K562 (cell line): ENCODE results near the gene TOM1L2. TPM values are rescaled to one million over a fixed set of nuclear protein-coding genes. Genes with fewer than 3 reads are reported as not detected.

ENCODE experiments used
- ATAC-seq: fragments of 200-7000 bp; cut with Tn5 transposase; 3 replicates; pipeline ENCODE4 v1.9.1; 2020; ENCODE audit warnings: moderate library complexity
- BruUV-seq: library from RNA; stranded (reverse); fragments of 400-500 nt; replicated peaks from 2 replicates; lab custom pipeline; 2021; lab: Mats Ljungman, UMichigan
- CTCF ChIA-PET: fragments of 300-600 bp; formaldehyde crosslinking; extraction: SDS; loops from one replicate; lab custom pipeline; 2021; ENCODE audit warnings: low intra/inter-chr PET ratio; lab: Yijun Ruan, JAX
- POLR2A ChIA-PET: fragments of 300-600, 350-650 bp; sonication (Branson Sonifier 250); formaldehyde crosslinking; extraction: SDS; loops from one replicate; lab custom pipeline; 2021; ENCODE audit warnings: antibody characterized with exemption, inconsistent platforms; lab: Yijun Ruan, JAX
- DNase-seq, 4 experiments: peaks; one replicate each; pipeline versions ENCODE4 v3.0.0 to v3.0.0-alpha.2; 2011 to 2018; ENCODE audit warnings: low spot score in 3 of 4, mixed read lengths in 3 of 4; ENCODE audit errors: extremely low read depth in 1 of 4
- FAIRE-seq: peaks from 2 replicates; lab custom pipeline; 2011; peaks lifted over from hg19 to GRCh38; lab: Jason Lieb, UNC
- H2AFZ ChIP-seq: 2 replicates; pipeline ENCODE4 v1.6.0; 2011; ENCODE audit warnings: low read depth, low read length, control low read depth, inconsistent platforms
- H3K27ac ChIP-seq: fragments of 200-600 bp; 3 replicates; pipeline ENCODE4 v1.8.0; 2011; ENCODE audit warnings: low read depth, mild to moderate bottlenecking, control low read depth, inconsistent platforms, low read length, moderate library complexity, mixed read lengths; ENCODE audit errors: extremely low read depth
- H3K27me3 ChIP-seq, 2 experiments: fragments of 300-600 bp in 1 of 2; 2 replicates in 1 of 2; 3 replicates in 1 of 2; pipeline versions ENCODE4 v1.6.0 to v1.8.0; 2011; ENCODE audit warnings: inconsistent platforms in 2 of 2, low read length in 2 of 2, mild to moderate bottlenecking in 1 of 2, mixed read lengths in 1 of 2, moderate library complexity in 1 of 2; ENCODE audit not compliant: control insufficient read depth in 2 of 2, insufficient read depth in 2 of 2
- H3K36me3 ChIP-seq: fragments of 300-600 bp; 3 replicates; pipeline ENCODE4 v1.8.0; 2011; ENCODE audit warnings: mild to moderate bottlenecking, low read length, inconsistent platforms; ENCODE audit not compliant: control insufficient read depth, insufficient read depth
- H3K4me1 ChIP-seq, 2 experiments: fragments of 200-600 bp in 1 of 2; replicated peaks in 1 of 2; 2 replicates in 1 of 2; 3 replicates in 1 of 2; pipeline versions ENCODE4 v1.5.1 to v1.8.0; 2011; ENCODE audit warnings: inconsistent platforms in 2 of 2, low read length in 2 of 2, mild to moderate bottlenecking in 1 of 2, mixed read lengths in 1 of 2, moderate library complexity in 1 of 2; ENCODE audit not compliant: control insufficient read depth in 2 of 2, insufficient read depth in 2 of 2
- H3K4me2 ChIP-seq: 2 replicates; pipeline ENCODE4 v1.6.1; 2011; ENCODE audit warnings: low read length, control low read depth, inconsistent platforms, mixed read lengths; ENCODE audit not compliant: insufficient read depth
- H3K4me3 ChIP-seq: fragments of 200-600 bp; sonication (generic), shearing (Covaris generic); 2 replicates; pipeline ENCODE4 v1.5.1; 2016; ENCODE audit warnings: control low read depth, inconsistent platforms
- H3K79me2 ChIP-seq: fragments of 200-600 bp; 3 replicates; pipeline ENCODE4 v1.8.0; 2011; ENCODE audit warnings: low read length, inconsistent platforms; ENCODE audit not compliant: control insufficient read depth, insufficient read depth
- H3K9ac ChIP-seq, 2 experiments: 2 replicates each; pipeline versions ENCODE4 v1.6.0 to v1.6.1; 2011; ENCODE audit warnings: low read depth in 2 of 2, low read length in 2 of 2, control low read depth in 1 of 2, inconsistent platforms in 1 of 2, mild to moderate bottlenecking in 1 of 2, mixed read lengths in 1 of 2; ENCODE audit not compliant: insufficient read depth in 1 of 2
- H3K9me1 ChIP-seq: one replicate; pipeline ENCODE4 v1.6.0; 2011; ENCODE audit warnings: inconsistent platforms, mild to moderate bottlenecking, low read length, moderate library complexity; ENCODE audit not compliant: control insufficient read depth, insufficient read depth
- H3K9me3 ChIP-seq: replicated peaks from 2 replicates; pipeline ENCODE4 v1.5.1; 2011; ENCODE audit warnings: low read depth, low read length, inconsistent platforms; ENCODE audit not compliant: control insufficient read depth, insufficient read depth
- H4K20me1 ChIP-seq: replicated peaks from 2 replicates; pipeline ENCODE4 v1.6.1; 2011; ENCODE audit warnings: low read length, inconsistent platforms, mixed read lengths; ENCODE audit not compliant: control insufficient read depth, insufficient read depth
- FOXP1 ChIP-seq: sonication (generic); formaldehyde crosslinking; IDR thresholded peaks from 2 replicates; pipeline ENCODE4 v1.8.0; 2022; ENCODE audit warnings: mild to moderate bottlenecking, missing genetic modification reagents
- HDAC1 ChIP-seq, 2 experiments: fragments of 450-650 bp; IDR thresholded peaks; 2 replicates each; pipeline ENCODE4 v1.6.1; 2016 to 2017; ENCODE audit warnings: inconsistent platforms in 1 of 2, mild to moderate bottlenecking in 1 of 2, moderate library complexity in 1 of 2
- MAX ChIP-seq: sonication (generic); formaldehyde crosslinking; IDR thresholded peaks from 2 replicates; pipeline ENCODE4 v1.9.0; 2022; ENCODE audit warnings: mild to moderate bottlenecking, missing genetic modification reagents
- MEF2A ChIP-seq: IDR thresholded peaks from 2 replicates; pipeline ENCODE4 v1.6.1; 2011; ENCODE audit warnings: low read depth, mild to moderate bottlenecking, low read length, moderate library complexity; ENCODE audit not compliant: control insufficient read depth
- MNT ChIP-seq, 2 experiments: fragments of 450-650 bp; conservative IDR thresholded peaks; 2 replicates each; pipeline ENCODE4 v1.6.1; 2017; ENCODE audit warnings: mild to moderate bottlenecking in 2 of 2, moderate library complexity in 2 of 2
- NR2C1 ChIP-seq, 2 experiments: fragments of 450-650 bp; IDR thresholded peaks; 2 replicates each; pipeline ENCODE4 v1.6.1; 2017; ENCODE audit warnings: mild to moderate bottlenecking in 2 of 2, antibody characterized with exemption in 1 of 2, inconsistent platforms in 1 of 2, missing compliant biosample characterization in 1 of 2, missing genetic modification characterization in 1 of 2
- PYGO2 ChIP-seq: fragments of 450-650 bp; IDR thresholded peaks from 2 replicates; pipeline ENCODE4 v1.6.1; 2016; ENCODE audit warnings: mild to moderate bottlenecking, missing genetic modification characterization, moderate library complexity, missing compliant biosample characterization
- RBFOX2 ChIP-seq: fragments of 200-400 bp; formaldehyde crosslinking; IDR thresholded peaks from 2 replicates; pipeline ENCODE4 v1.6.1; 2017; ENCODE audit warnings: low read depth, mild to moderate bottlenecking, low read length, moderate library complexity
- SIN3A ChIP-seq, 2 experiments: fragments of 150-350 bp in 1 of 2; IDR thresholded peaks; 2 replicates each; pipeline ENCODE4 v1.6.1; 2011 to 2016; ENCODE audit warnings: borderline replicate concordance in 2 of 2, low read depth in 2 of 2, low read length in 2 of 2, mild to moderate bottlenecking in 2 of 2, moderate library complexity in 2 of 2; ENCODE audit not compliant: control insufficient read depth in 1 of 2
- SMC3 ChIP-seq: conservative IDR thresholded peaks from 2 replicates; pipeline ENCODE4 v1.6.1; 2011; ENCODE audit warnings: low read depth, low read length, improper control_type of control experiment; ENCODE audit not compliant: insufficient read depth
- SPI1 ChIP-seq: IDR thresholded peaks from 2 replicates; pipeline ENCODE4 v1.6.1; 2011; ENCODE audit warnings: low read depth, low read length, control low read depth, borderline replicate concordance
- SRSF7 ChIP-seq: fragments of 200-400 bp; formaldehyde crosslinking; optimal IDR thresholded peaks from 2 replicates; pipeline ENCODE3; 2017; ENCODE audit warnings: mild to moderate bottlenecking, low read depth, low read length
- TBL1XR1 ChIP-seq, 2 experiments: IDR thresholded peaks; 2 replicates each; pipeline ENCODE4 v1.6.1; 2012; ENCODE audit warnings: improper control_type of control experiment in 2 of 2, low read length in 2 of 2, mild to moderate bottlenecking in 1 of 2
- WGBS: fragments of 100-300 bp; shearing (Covaris generic); methylation state at CpG from one replicate; pipeline ENCODE4 v1.1.6; 2016; ENCODE audit warnings: low coverage, mixed read lengths; ENCODE audit not compliant: insufficient coverage; ENCODE audit errors: missing lambda C conversion rate; 5-methylcytosine and 5-hydroxymethylcytosine counted together
- in situ Hi-C: fragments of 300-500 bp; cut with MboI; formaldehyde crosslinking; loops from 4 replicates; pipeline ENCODE4 v1.15.0; 2018; ENCODE audit warnings: inconsistent platforms, mixed read lengths
- intact Hi-C: fragments of 100-400 bp; cut with micrococcal nuclease; formaldehyde crosslinking; loops from 2 replicates; pipeline ENCODE4 v1.14.2; 2022
- polyA plus RNA-seq, 8 experiments: library from polyadenylated mRNA; depleted of rRNA in 4 of 8; stranded (reverse) in 5 of 8; unstranded in 3 of 8; fragments of >200 nt; fragmentation: Nextera tagmentation in 2 of 8; fragmentation: Illumina TruSeq in 1 of 8; extraction: Ambion mirVana in 2 of 8; extraction: Trizol in 1 of 8; gene quantifications; 2 replicates each; pipeline versions ENCODE4 v1.2.1 to v1.2.3, GENCODE V29; 2011 to 2014; ENCODE audit warnings: inconsistent platforms in 1 of 8, missing spikeins in 1 of 8
- total RNA-seq, 7 experiments: library from RNA; depleted of rRNA in 6 of 7; stranded (reverse); fragments of >200 nt in 6 of 7; fragmentation: Illumina TruSeq in 2 of 7; extraction: Trizol in 2 of 7; gene quantifications; 2 replicates each; pipeline versions ENCODE4 v1.2.1 to v1.2.3, GENCODE V29; 2011 to 2021; ENCODE audit warnings: low replicate concordance in 1 of 7
- TF ChIP-seq, protein P1 (sequence below): sonication (generic); formaldehyde crosslinking; IDR thresholded peaks from 2 replicates; pipeline ENCODE4 v1.9.0; 2022; ENCODE audit warnings: mild to moderate bottlenecking, missing genetic modification reagents
- TF ChIP-seq, protein P2 (sequence below): fragments of 450-650 bp; formaldehyde crosslinking; IDR thresholded peaks from 2 replicates; pipeline ENCODE4 v1.4.0; 2020; ENCODE audit warnings: mild to moderate bottlenecking, moderate library complexity

The TOM1L2 gene
- total and polyA plus RNA-seq, 9 of the 15 experiments (the other 6 are each of a cell fraction or from before 2014, with no cell fraction given) = 0.07 to 6.0 (median 2.5) TPM

- no peak overlapping the region for H3K4me3 ChIP-seq
- peaks cover 83% of the 10 kb centered on the region; the same call in 2 of the 3 replicates for H3K36me3 ChIP-seq
- H3K9me1 ChIP-seq = no peaks in the 10 kb centered on the region
- ATAC-seq (no peak), FAIRE-seq (no peak), DNase-seq (no peak)
- peaks cover 96% of the 10 kb centered on the region for H3K79me2 ChIP-seq
- no peak overlapping the region for H3K4me2 ChIP-seq
- WGBS = 53% methylated on average over 3 of the region's 6 CpGs
- CTCF ChIA-PET = no interaction called here
- peaks cover 27% of the 10 kb centered on the region; the same call in 1 of the 2 replicates for H4K20me1 ChIP-seq
- TF ChIP-seq RBFOX2 (peak; percentile 54), HDAC1 (IDR thresholded peaks at IDR 0.05) (0 out of 4 replicates have a peak, but pooled peaks of 1 of the 2 experiments have one; percentile 20), SIN3A (IDR thresholded peaks at IDR 0.05; ENCODE audit: borderline replicate concordance in 2 of 2, control insufficient read depth in 1 of 2, low read depth in 2 of 2, low read length in 2 of 2) (peak in 1 of 2 experiments; percentile 70; a peak in 1 of 4 replicates), FOXP1 (CRISPR knock-in tag) (no peak), SRSF7 (no peak), NR2C1 (IDR thresholded peaks at IDR 0.05) (0 out of 2 replicates have a peak, but pooled peaks have one; percentile 21), NR2C1 (tag; IDR thresholded peaks at IDR 0.05) (0 out of 2 replicates have a peak, but pooled peaks have one; percentile 29), TBL1XR1 (IDR thresholded peaks at IDR 0.05; ENCODE audit: low read length in 2 of 2) (no peak), SPI1 (peak; percentile 30; the same call in 1 of the 2 replicates), MNT (conservative IDR thresholded peaks at IDR 0.05) (peak in 1 of 2 experiments; percentile 74; a peak in 2 of 4 replicates), PYGO2 (tag) (no peak), SMC3 (no peak), MAX (CRISPR knock-in tag) (peak; percentile 85), MEF2A (no peak)
- TF ChIP-seq, protein P1, sequence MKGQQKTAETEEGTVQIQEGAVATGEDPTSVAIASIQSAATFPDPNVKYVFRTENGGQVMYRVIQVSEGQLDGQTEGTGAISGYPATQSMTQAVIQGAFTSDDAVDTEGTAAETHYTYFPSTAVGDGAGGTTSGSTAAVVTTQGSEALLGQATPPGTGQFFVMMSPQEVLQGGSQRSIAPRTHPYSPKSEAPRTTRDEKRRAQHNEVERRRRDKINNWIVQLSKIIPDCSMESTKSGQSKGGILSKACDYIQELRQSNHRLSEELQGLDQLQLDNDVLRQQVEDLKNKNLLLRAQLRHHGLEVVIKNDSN (CRISPR knock-in tag) = 0 out of 2 replicates have a peak, but pooled peaks have one; percentile 36
- TF ChIP-seq, protein P2, sequence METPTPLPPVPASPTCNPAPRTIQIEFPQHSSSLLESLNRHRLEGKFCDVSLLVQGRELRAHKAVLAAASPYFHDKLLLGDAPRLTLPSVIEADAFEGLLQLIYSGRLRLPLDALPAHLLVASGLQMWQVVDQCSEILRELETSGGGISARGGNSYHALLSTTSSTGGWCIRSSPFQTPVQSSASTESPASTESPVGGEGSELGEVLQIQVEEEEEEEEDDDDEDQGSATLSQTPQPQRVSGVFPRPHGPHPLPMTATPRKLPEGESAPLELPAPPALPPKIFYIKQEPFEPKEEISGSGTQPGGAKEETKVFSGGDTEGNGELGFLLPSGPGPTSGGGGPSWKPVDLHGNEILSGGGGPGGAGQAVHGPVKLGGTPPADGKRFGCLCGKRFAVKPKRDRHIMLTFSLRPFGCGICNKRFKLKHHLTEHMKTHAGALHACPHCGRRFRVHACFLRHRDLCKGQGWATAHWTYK (CRISPR knock-in tag) = no peak
- in situ Hi-C loops (no loop called here), intact Hi-C loops (no loop called here)
- no peaks in the 10 kb centered on the region for H3K9me3 ChIP-seq
- POLR2A ChIA-PET = no interaction called here
- no TSS peak for BruUV-seq
- H2AFZ ChIP-seq = no peak overlapping the region
- peak overlapping the region in 1 of 2 experiments; percentile 85; a peak in 2 of 4 replicates for H3K9ac ChIP-seq
- H3K27ac ChIP-seq = no peak overlapping the region; the same call in 2 of the 3 replicates
- H3K4me1 ChIP-seq = peaks cover 52 to 53% of the 10 kb centered on the region in 2 experiments
- no peaks in the 10 kb centered on the region for H3K27me3 ChIP-seq
These were observed 141.4 kb downstream of the TOM1L2 start for GRCh38 chr17:17830740-17831207.
